Measurements from ENCODE around the gene YY1.

DNA sequence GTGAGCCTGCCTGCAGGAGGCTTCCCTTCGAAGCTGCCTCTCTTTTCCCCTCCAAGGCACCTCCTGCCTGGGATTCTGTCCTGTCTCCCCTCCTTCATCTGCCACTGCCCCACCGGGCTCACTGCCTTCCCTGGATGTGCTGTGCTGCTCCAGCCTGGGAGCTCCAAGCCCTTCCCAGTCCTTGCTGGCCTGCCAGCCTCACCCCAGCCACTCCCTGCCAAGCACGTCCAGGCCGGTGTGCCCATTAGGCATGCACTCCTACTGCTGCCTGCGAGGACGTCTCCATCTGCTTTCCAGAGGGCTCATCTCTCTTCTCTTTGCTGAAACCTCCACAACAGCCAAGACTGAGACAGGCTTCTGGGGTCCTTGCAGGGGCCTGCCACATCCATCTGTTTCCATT, 75.8 kb downstream of the YY1 start:
- TF ChIP-seq EZH2phosphoT487 (IDR thresholded peaks at IDR 0.05; ENCODE audit: unreplicated experiment) (no peak), EZH2 (IDR thresholded peaks at IDR 0.05; ENCODE audit: low read depth, unreplicated experiment) (no peak), NANOG (IDR thresholded peaks at IDR 0.05; ENCODE audit: borderline replicate concordance) (no peak), POLR2AphosphoS5 (IDR thresholded peaks at IDR 0.05; ENCODE audit: low read depth) (no peak), ZNF331 (CRISPR knock-in tag; IDR thresholded peaks at IDR 0.05; ENCODE audit: low read depth) (no peak), JUNB (IDR thresholded peaks at IDR 0.05; ENCODE audit: unreplicated experiment) (no peak), ZNF114 (CRISPR knock-in tag; IDR thresholded peaks at IDR 0.05) (no peak), STAT1 (IDR thresholded peaks at IDR 0.05; ENCODE audit: unreplicated experiment) (no peak)
- TF ChIP-seq, protein P1, sequence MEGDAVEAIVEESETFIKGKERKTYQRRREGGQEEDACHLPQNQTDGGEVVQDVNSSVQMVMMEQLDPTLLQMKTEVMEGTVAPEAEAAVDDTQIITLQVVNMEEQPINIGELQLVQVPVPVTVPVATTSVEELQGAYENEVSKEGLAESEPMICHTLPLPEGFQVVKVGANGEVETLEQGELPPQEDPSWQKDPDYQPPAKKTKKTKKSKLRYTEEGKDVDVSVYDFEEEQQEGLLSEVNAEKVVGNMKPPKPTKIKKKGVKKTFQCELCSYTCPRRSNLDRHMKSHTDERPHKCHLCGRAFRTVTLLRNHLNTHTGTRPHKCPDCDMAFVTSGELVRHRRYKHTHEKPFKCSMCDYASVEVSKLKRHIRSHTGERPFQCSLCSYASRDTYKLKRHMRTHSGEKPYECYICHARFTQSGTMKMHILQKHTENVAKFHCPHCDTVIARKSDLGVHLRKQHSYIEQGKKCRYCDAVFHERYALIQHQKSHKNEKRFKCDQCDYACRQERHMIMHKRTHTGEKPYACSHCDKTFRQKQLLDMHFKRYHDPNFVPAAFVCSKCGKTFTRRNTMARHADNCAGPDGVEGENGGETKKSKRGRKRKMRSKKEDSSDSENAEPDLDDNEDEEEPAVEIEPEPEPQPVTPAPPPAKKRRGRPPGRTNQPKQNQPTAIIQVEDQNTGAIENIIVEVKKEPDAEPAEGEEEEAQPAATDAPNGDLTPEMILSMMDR (conservative IDR thresholded peaks at IDR 0.05; ENCODE audit: low read depth in 2 of 2): no peak
- TF ChIP-seq, protein P2, sequence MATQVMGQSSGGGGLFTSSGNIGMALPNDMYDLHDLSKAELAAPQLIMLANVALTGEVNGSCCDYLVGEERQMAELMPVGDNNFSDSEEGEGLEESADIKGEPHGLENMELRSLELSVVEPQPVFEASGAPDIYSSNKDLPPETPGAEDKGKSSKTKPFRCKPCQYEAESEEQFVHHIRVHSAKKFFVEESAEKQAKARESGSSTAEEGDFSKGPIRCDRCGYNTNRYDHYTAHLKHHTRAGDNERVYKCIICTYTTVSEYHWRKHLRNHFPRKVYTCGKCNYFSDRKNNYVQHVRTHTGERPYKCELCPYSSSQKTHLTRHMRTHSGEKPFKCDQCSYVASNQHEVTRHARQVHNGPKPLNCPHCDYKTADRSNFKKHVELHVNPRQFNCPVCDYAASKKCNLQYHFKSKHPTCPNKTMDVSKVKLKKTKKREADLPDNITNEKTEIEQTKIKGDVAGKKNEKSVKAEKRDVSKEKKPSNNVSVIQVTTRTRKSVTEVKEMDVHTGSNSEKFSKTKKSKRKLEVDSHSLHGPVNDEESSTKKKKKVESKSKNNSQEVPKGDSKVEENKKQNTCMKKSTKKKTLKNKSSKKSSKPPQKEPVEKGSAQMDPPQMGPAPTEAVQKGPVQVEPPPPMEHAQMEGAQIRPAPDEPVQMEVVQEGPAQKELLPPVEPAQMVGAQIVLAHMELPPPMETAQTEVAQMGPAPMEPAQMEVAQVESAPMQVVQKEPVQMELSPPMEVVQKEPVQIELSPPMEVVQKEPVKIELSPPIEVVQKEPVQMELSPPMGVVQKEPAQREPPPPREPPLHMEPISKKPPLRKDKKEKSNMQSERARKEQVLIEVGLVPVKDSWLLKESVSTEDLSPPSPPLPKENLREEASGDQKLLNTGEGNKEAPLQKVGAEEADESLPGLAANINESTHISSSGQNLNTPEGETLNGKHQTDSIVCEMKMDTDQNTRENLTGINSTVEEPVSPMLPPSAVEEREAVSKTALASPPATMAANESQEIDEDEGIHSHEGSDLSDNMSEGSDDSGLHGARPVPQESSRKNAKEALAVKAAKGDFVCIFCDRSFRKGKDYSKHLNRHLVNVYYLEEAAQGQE (IDR thresholded peaks at IDR 0.05; ENCODE audit: unreplicated experiment): no peak
- TF ChIP-seq, protein P3, sequence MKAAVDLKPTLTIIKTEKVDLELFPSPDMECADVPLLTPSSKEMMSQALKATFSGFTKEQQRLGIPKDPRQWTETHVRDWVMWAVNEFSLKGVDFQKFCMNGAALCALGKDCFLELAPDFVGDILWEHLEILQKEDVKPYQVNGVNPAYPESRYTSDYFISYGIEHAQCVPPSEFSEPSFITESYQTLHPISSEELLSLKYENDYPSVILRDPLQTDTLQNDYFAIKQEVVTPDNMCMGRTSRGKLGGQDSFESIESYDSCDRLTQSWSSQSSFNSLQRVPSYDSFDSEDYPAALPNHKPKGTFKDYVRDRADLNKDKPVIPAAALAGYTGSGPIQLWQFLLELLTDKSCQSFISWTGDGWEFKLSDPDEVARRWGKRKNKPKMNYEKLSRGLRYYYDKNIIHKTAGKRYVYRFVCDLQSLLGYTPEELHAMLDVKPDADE (IDR thresholded peaks at IDR 0.05): no peak
